A549 treated with AZD2906 at 1 μM for 4 hours (cell line): ENCODE data around the gene CDK5RAP3. TPM values are rescaled to one million over a fixed set of nuclear protein-coding genes. Genes with fewer than 3 reads are reported as not detected.

ENCODE experiments used
- total RNA-seq: library from RNA; stranded (reverse); fragments of 200-300 nt; extraction: Qiagen RNA extraction; gene quantifications from 5 replicates; pipeline ENCODE4 v1.2.3, GENCODE V29; 2022

Gene CDK5RAP3
- total RNA-seq: 99.9 to 126 TPM (median 107 TPM) in 5 replicates

DNA sequence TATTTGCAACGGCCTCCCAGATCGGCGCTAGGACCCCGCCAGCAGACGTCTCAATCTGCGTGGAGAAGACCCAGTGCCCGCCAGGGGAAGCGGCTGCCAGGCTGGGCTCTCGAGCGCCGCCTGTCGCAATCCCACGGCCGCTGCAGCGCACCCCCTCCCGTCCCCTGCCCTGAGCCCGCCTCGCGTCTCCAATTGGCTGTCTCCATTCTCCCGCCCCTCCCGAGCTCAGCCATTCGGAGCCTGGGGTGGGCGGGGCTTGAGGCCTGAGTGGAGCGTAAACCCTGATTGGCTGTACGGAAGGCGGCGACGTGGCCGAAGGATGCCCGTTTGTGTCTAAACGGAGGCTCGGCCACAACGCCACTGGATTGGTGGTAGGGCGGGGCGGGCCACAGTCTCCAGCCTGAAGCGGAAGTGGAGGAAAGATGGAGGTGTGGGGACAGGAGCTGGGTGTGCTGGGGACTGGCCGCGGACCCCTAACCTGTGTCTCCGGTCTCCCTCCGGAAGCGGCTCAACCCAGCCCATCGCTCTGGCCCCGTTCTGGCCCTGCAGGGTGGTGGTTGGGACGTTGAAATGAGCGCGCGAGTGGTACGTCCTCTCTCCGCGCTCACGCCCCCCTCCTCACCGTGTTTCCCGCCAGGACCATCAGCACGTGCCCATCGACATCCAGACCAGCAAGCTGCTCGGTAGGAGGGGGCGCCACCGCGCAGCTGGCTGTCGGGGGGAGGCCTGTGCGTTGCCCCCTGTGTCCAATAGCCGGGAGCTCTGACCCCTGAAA is at the start of gene CDK5RAP3:
TSS of gene CDK5RAP3 (plus strand) at position 389 of the 775 bp plus-strand sequence. CDS start at position 423, 34 bp downstream.

GRCh38 chr17:47941246-47942095 is 29.4 kb upstream of the CDK5RAP3 start, which contains the start of gene PNPO:
Gene PNPO, plus strand, starts transcription at chr17:47941571. Its CDS starts 105 bp downstream, at chr17:47941676.

GRCh38 chr17:47957591-47958490 is 13.1 kb upstream of the CDK5RAP3 start, which contains the start of gene PRR15L:
Gene PRR15L, minus strand, starts transcription at chr17:47957883. Its CDS starts 4,649 bp downstream, at chr17:47953234.

Other genes starting within 250 kb of the CDK5RAP3 start
- 0.18 to 0.25 TPM (median 0.23 TPM) in 5 replicates for gene TBX21, start 237.9 kb upstream of the CDK5RAP3 start, total RNA-seq
- gene OSBPL7, start 149.3 kb upstream of the CDK5RAP3 start, total RNA-seq: 12.2 to 17.8 TPM (median 15.8 TPM) in 5 replicates
- gene MRPL10, start 139.6 kb upstream of the CDK5RAP3 start, total RNA-seq: 90.4 to 118 TPM (median 92.1 TPM) in 5 replicates
- 2.7 to 3.7 TPM (median 3.2 TPM) in 5 replicates for gene LRRC46, start 139.4 kb upstream of the CDK5RAP3 start, total RNA-seq
- gene SCRN2, start 129.8 kb upstream of the CDK5RAP3 start, total RNA-seq: 31.9 to 40.2 TPM (median 38.2 TPM) in 5 replicates
- gene SP6, start 120.0 kb upstream of the CDK5RAP3 start, total RNA-seq: 7.6 to 7.8 TPM (median 7.7 TPM) in 5 replicates
- 17.8 to 19.3 TPM (median 18.3 TPM) in 5 replicates for gene SP2, start 74.9 kb upstream of the CDK5RAP3 start, total RNA-seq
- gene PNPO, start 29.5 kb upstream of the CDK5RAP3 start, total RNA-seq: 24.0 to 27.5 TPM (median 24.5 TPM) in 5 replicates
- gene PRR15L, start 13.2 kb upstream of the CDK5RAP3 start, total RNA-seq: 3.1 to 3.9 TPM (median 3.5 TPM) in 5 replicates
- 12.0 to 20.8 TPM (median 16.8 TPM) in 5 replicates for gene COPZ2, start 66.7 kb downstream of the CDK5RAP3 start, total RNA-seq
- gene NFE2L1, start 77.2 kb downstream of the CDK5RAP3 start, total RNA-seq: 114 to 133 TPM (median 123 TPM) in 5 replicates
- 72.5 to 99.4 TPM (median 76.2 TPM) in 5 replicates for gene CBX1, start 130.4 kb downstream of the CDK5RAP3 start, total RNA-seq
- 26.6 to 30.3 TPM (median 27.1 TPM) in 5 replicates for gene SNX11, start 136.7 kb downstream of the CDK5RAP3 start, total RNA-seq